Upper lobe of right lung (tissue), 1 donor: Measurements from ENCODE around the gene FRG1. TPM values are rescaled to one million over a fixed set of nuclear protein-coding genes. Genes with fewer than 3 reads are reported as not detected.
"Not testable (repeated sequence)": the region's sequence is repeated elsewhere in the genome, so short reads cannot be mapped to it uniquely, and the experiment has no call there.

ENCODE experiments used
- ATAC-seq: fragments of 200-7000 bp; cut with Tn5 transposase; one replicate; pipeline ENCODE4 v1.9.1; 2020; ENCODE audit warnings: mild to moderate bottlenecking, moderate library complexity
- DNase-seq: peaks from one replicate; pipeline ENCODE4 v3.0.0-alpha.2; 2020
- H3K27ac ChIP-seq: fragments of 200-600 bp; one replicate; pipeline ENCODE4 v1.8.0; 2022
- H3K27me3 ChIP-seq: fragments of 200-600 bp; one replicate; pipeline ENCODE4 v1.8.0; 2022; ENCODE audit warnings: mild to moderate bottlenecking
- H3K36me3 ChIP-seq: fragments of 200-600 bp; one replicate; pipeline ENCODE4 v1.8.0; 2022
- H3K4me1 ChIP-seq: fragments of 200-600 bp; one replicate; pipeline ENCODE4 v1.8.0; 2022
- H3K4me3 ChIP-seq: fragments of 200-600 bp; one replicate; pipeline ENCODE4 v1.8.0; 2022; ENCODE audit warnings: mild to moderate bottlenecking
- H3K9me3 ChIP-seq: fragments of 200-600 bp; one replicate; pipeline ENCODE4 v1.8.0; 2022
- CTCF ChIP-seq: fragments of 200-600 bp; IDR thresholded peaks from one replicate; pipeline ENCODE4 v1.8.0; 2022; ENCODE audit warnings: antibody characterized with exemption
- intact Hi-C: fragments of 100-400 bp; cut with DNase I; formaldehyde crosslinking; loops from one replicate; pipeline ENCODE4 v1.11.0; 2022
- total RNA-seq: library from RNA; stranded (reverse); fragmentation: NEBNext Ultra II Directional; extraction: Animal tissue kit (Norgen Biotek cat#: 25700); gene quantifications from one replicate; pipeline ENCODE4 v1.2.1, GENCODE V29; 2021
- donor health status: DM: no; HTN: yes; CAD: no; lungs with severe emphysema.

Gene FRG1
- total RNA-seq, 1 donor from 2014 or later: 38.2 TPM

GRCh38 chr4:189988877-189989431 lies 48.3 kb downstream of the FRG1 start:
- no peak overlapping the region for H3K4me3 ChIP-seq
- no peaks in the 10 kb centered on the region for H3K4me1 ChIP-seq
- intact Hi-C loops: no loop called here
- TF ChIP-seq CTCF: no peak
- H3K9me3 ChIP-seq: no peaks in the 10 kb centered on the region
- H3K27ac ChIP-seq: no peak overlapping the region
- DNase-seq (no peak), ATAC-seq (no peak)
- no peaks in the 10 kb centered on the region for H3K27me3 ChIP-seq
- no peaks in the 10 kb centered on the region for H3K36me3 ChIP-seq

GRCh38 chr4:189989941-189990340 lies 49.3 kb downstream of the FRG1 start:
- H3K4me1 ChIP-seq, intact Hi-C loops, H3K27me3 ChIP-seq, DNase-seq, H3K27ac ChIP-seq, ATAC-seq, H3K4me3 ChIP-seq, H3K9me3 ChIP-seq, H3K36me3 ChIP-seq: not testable (repeated sequence)

Other genes starting within 250 kb of the FRG1 start
- gene FRG2, start 86.4 kb downstream of the FRG1 start, total RNA-seq: not detected
- not detected for gene DBET, start 123.6 kb downstream of the FRG1 start, total RNA-seq
- not detected for gene DUX4, start 232.9 kb downstream of the FRG1 start, total RNA-seq